Skeletal muscle tissue (tissue), 4 donors: Measurements from ENCODE around the gene CISD3. TPM values are rescaled to one million over a fixed set of nuclear protein-coding genes. Genes with fewer than 3 reads are reported as not detected.

Experiments used
- H3K27ac ChIP-seq: one replicate; pipeline ENCODE4 v1.7.0; 2013; ENCODE audit warnings: mild to moderate bottlenecking, low read depth, low read length, inconsistent platforms
- H3K27me3 ChIP-seq, 3 donors: one replicate each; pipeline ENCODE4 v1.7.0; 2013; ENCODE audit warnings: low read length in 3 of 3; ENCODE audit not compliant: control insufficient read depth in 3 of 3, insufficient read depth in 3 of 3
- H3K36me3 ChIP-seq, 3 donors: one replicate each; pipeline ENCODE4 v1.7.0; 2013; ENCODE audit warnings: low read length in 3 of 3; ENCODE audit not compliant: control insufficient read depth in 3 of 3, insufficient read depth in 3 of 3
- H3K4me1 ChIP-seq, 3 donors: one replicate each; pipeline ENCODE4 v1.7.0; 2013; ENCODE audit warnings: low read length in 3 of 3, mild to moderate bottlenecking in 3 of 3; ENCODE audit not compliant: control insufficient read depth in 3 of 3, insufficient read depth in 3 of 3
- H3K4me3 ChIP-seq, 3 donors: one replicate each; pipeline ENCODE4 v1.7.0; 2013; ENCODE audit warnings: low read length in 3 of 3
- H3K9ac ChIP-seq, 3 donors: one replicate each; pipeline ENCODE4 v1.7.0; 2013; ENCODE audit warnings: low read length in 3 of 3, mild to moderate bottlenecking in 3 of 3, moderate library complexity in 2 of 3, low read depth in 1 of 3
- H3K9me3 ChIP-seq, 3 donors: one replicate each; pipeline ENCODE4 v1.7.0; 2013; ENCODE audit warnings: low read length in 3 of 3; ENCODE audit not compliant: control insufficient read depth in 3 of 3
- total RNA-seq: library from RNA; depleted of rRNA; stranded (reverse); fragments of >200 nt; gene quantifications from one replicate; pipeline ENCODE4 v1.2.3, GENCODE V29; 2014
- donor health status: Osteomylitis.

The CISD3 gene, protein sequence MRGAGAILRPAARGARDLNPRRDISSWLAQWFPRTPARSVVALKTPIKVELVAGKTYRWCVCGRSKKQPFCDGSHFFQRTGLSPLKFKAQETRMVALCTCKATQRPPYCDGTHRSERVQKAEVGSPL
- 3.1 TPM for total RNA-seq

DNA sequence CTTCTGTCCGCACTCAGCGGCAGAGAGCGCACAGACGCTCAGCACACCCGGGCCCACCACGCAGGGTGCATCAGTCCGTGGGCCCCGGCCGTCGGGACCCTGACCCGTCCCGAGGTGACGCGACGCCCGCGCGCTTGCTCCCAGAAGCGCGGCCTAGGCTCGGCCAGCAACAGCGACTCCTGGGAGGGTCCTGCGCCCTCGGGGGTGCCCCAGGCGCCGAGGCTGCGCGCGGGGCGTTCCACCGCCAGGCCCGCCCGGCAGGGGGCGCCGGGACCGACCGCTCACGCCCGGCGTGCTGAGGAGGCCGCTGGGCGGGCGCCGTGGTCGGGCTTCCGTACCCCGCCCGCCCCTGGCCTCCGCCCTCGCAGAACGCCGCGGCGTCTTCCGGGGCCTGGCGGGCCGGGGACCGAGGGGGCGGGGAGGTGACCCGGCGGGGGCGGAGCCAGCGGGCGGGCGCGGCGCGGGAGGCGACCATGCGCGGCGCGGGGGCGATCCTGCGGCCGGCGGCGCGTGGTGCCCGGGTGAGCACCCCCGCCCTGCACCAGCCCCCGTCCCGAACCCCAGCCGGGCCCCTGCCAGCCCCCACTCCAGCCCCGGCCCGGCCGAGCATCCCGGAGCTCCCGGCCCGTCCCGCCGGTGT lies at the start of gene CISD3:
CISD3 (plus strand) TSS at position 456 of the 640 bp plus-strand sequence; CDS start at position 474, 18 bp downstream.
- peaks cover 15 to 40% (median 24%) of the 10 kb centered on the region in 3 donors for H3K4me1 ChIP-seq
- H3K27ac ChIP-seq = peak within 1 kb of the TSS; percentile 68
- H3K4me3 ChIP-seq = peak within 1 kb of the TSS; percentile 84 to 93 (median 89)
- H3K27me3 ChIP-seq = no peaks in the 10 kb centered on the region
- no peaks in the 10 kb centered on the region for H3K9me3 ChIP-seq
- H3K36me3 ChIP-seq = peaks cover 16 to 19% (median 19%) of the 10 kb centered on the region in 3 donors
- H3K9ac ChIP-seq = peak within 1 kb of the TSS; percentile 80 to 89 (median 88)

DNA sequence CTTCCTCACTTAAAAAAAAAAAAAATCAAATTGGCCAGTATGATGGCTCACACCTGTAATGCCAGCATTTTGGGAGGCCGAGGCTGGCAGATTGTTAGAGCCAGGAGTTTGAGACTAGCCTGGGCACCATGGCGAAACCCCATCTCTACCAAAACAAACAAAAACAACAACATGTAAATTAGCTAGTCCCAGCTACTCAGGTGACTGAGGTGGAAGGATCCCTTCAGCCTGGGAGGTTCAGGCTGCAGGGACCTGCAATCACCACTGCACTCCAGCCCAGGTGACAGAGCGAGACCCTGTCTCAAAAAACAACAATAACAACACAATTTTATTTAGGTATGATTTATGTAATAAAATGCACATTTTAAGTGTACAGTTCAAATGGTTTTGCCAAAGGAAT lies 49.0 kb upstream of the CISD3 start:
- Histone ChIP-seq H3K36me3 (no peaks in the 10 kb centered on the region), H3K4me1 (peaks cover 0 to 7% (median 0%) of the 10 kb centered on the region in 3 donors), H3K9ac (no peak overlapping the region), H3K4me3 (no peak overlapping the region), H3K9me3 (no peaks in the 10 kb centered on the region), H3K27me3 (peaks cover 0 to 1% (median 0%) of the 10 kb centered on the region in 3 donors), H3K27ac (no peak overlapping the region)

DNA sequence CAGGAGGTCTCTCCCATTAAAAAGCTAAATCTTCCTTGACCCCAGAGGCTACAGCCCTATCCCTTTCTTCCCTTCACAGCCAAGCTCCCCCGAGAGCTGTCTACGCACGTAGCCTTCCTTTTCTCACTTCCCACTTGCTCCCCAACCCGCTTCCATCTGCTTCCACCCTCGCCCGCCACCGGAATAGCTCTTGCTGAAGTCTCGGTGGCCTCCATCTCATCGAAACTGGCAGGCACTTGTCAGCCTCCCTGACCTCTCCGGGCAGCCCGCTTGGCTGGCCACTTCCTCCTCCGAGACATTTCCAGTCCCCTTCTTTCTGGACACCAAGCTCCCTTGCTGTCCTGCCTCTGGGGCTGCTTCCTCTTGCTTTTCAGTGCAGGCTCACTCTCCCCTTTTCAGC lies 44.6 kb upstream of the CISD3 start:
- no peak overlapping the region for H3K27ac ChIP-seq

DNA sequence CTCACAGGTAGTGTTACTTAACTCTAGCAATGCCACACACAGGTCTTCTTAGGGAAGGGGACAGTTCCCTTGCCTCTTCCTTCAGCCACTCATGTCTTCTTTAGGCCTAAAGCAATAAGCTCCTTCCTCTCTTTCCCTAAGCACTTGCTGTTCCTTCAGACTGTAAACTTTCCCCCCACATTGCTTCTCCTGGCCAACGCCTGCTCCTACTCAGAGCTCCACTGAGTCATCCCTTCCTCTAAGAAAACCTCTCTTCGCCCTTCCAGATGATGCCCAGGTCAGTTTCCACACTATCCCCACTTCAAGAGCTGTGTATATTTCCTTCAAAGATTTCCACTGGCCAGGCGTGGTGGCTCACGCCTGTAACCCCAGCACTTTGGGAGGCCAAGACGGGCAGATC lies 42.9 kb upstream of the CISD3 start:
- H3K27me3 ChIP-seq = no peaks in the 10 kb centered on the region
- H3K4me3 ChIP-seq = no peak overlapping the region
- no peaks in the 10 kb centered on the region for H3K36me3 ChIP-seq
- no peak overlapping the region for H3K9ac ChIP-seq
- H3K9me3 ChIP-seq = no peaks in the 10 kb centered on the region
- H3K27ac ChIP-seq = no peak overlapping the region
- peaks cover 0 to 2% (median 0%) of the 10 kb centered on the region in 3 donors for H3K4me1 ChIP-seq

More for the DNA sequence above, 44.6 kb upstream of the CISD3 start:
- Histone ChIP-seq H3K27me3 (no peaks in the 10 kb centered on the region), H3K4me1 (peaks cover 0 to 2% (median 0%) of the 10 kb centered on the region in 3 donors), H3K4me3 (no peak overlapping the region), H3K9ac (no peak overlapping the region), H3K36me3 (no peaks in the 10 kb centered on the region), H3K9me3 (no peaks in the 10 kb centered on the region)

DNA sequence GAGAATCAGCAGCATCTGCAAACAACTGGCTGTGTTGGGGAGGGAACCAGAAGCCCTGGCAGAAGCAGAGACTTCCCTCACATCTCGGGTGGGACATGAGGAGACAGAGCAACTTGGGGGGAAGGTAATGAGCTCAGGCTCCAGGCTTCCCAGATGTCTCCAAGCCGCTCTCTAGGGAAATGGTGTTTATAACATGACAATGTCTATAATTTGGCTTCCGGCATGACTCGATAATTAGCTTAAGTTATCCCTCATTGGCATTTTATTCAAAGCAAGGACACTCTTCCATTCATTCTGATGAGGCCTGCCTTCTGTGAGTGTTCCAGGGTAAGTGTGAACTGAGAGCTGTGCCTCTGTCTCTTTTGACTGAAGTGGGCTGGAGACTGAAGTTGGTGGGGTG lies 39.8 kb upstream of the CISD3 start:
- H3K9me3 ChIP-seq = no peaks in the 10 kb centered on the region
- H3K4me3 ChIP-seq = no peak overlapping the region
- no peaks in the 10 kb centered on the region for H3K27me3 ChIP-seq
- H3K4me1 ChIP-seq = peaks cover 13 to 16% (median 15%) of the 10 kb centered on the region in 3 donors
- no peak overlapping the region for H3K9ac ChIP-seq
- H3K36me3 ChIP-seq = no peaks in the 10 kb centered on the region
- no peak overlapping the region for H3K27ac ChIP-seq

DNA sequence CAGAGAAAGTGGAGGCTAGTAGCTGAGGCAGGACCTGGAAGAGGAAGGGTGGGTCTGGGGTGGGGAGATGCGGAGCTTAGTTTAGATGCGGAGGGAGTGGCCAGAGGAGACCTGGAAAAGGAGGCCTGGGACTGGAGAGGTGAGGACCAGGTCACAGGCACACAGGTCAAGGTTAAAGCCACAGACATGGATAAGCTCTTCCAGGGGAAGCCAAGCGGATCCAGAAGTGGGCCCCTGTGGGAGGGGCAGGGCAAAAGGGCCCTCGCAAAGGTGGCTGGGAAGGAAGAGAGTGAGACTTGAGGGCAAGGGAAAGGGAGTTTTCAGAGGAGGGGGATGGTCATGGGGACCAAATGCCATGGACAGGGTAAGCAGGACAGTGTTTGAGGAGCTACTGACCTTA lies 39.0 kb upstream of the CISD3 start:
- Histone ChIP-seq H3K27me3 (no peaks in the 10 kb centered on the region), H3K4me3 (no peak overlapping the region), H3K4me1 (peaks cover 13 to 16% (median 15%) of the 10 kb centered on the region in 3 donors), H3K27ac (no peak overlapping the region), H3K9ac (no peak overlapping the region), H3K36me3 (no peaks in the 10 kb centered on the region), H3K9me3 (no peaks in the 10 kb centered on the region)

DNA sequence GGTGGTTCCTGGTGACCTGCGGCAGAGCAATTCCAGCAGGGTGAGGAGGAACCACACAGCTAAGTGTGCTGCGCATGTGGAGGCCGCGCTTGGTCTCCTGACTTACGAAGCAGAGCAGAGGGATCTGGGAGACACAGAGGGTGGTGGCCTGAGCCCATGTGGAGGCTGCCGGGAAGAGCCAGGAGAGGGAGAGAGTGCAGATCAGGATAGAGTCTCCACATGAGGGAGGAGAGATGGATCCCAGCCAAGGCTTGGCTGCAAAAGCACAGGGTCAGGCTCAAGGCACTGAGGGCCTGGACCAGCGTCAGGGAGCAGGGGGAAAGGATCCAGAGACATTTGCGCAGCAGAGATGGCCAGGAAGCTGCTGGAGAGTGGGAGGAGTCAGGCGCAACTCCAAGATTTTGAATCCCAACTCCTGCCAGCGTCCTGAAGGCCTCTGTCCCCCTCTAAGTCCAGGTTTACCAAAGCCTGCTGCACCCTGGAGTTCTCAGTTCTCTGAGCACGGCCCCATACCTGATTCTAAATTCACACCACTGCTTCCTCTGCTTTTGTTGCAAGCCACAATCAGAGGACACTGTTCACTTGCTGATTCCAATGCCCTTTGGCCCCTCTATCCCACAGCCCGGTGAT lies 36.3 kb upstream of the CISD3 start:
- Histone ChIP-seq H3K27ac (peak overlapping the region; percentile 78), H3K4me3 (peak overlapping the region in 1 of 3 donors; percentile 49), H3K9ac (peak overlapping the region; percentile 10 to 78 (median 26))

DNA sequence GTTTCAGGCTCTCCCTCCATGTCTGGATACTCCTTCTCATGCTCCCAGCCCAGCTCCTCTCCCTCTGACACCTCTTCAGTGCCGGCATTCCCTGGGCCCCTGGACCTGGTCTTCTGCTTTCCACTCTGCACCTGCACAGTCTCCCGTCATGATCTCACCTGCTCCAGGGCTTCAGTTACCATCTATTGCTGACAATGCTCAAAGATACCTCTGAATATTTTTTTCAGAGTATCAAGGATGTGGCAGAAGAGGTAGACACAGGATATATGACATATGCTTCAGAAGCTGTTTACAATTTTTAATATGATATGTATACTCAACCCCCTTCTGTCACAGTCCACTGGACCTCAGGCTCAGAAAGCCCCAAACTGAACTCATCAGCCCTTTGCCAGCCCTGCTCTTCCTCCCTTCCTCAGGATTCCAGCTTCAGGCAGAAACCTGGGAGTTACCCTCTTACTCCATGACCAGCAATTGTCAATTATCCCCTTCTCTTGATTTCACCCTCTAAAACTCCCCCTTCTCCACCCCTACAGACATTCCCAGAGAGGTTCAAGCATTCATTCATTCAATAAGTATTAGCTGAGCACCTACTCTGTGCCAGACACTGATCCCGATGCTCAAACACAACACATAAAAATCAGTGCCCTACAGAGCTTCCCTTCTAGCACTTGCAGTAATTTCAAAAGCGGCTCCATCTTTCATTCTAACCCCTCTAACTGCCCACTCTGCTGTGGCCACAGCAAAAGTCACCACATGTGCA lies 32.9 kb upstream of the CISD3 start:
- Histone ChIP-seq H3K4me1 (peaks cover 23 to 32% (median 24%) of the 10 kb centered on the region in 3 donors), H3K9ac (no peak overlapping the region), H3K27ac (no peak overlapping the region), H3K27me3 (no peaks in the 10 kb centered on the region), H3K4me3 (no peak overlapping the region), H3K9me3 (no peaks in the 10 kb centered on the region), H3K36me3 (no peaks in the 10 kb centered on the region)

More for the DNA sequence above, 36.3 kb upstream of the CISD3 start:
- peaks cover 14 to 15% (median 14%) of the 10 kb centered on the region in 3 donors for H3K4me1 ChIP-seq
- no peaks in the 10 kb centered on the region for H3K36me3 ChIP-seq
- H3K9me3 ChIP-seq = no peaks in the 10 kb centered on the region
- no peaks in the 10 kb centered on the region for H3K27me3 ChIP-seq

DNA sequence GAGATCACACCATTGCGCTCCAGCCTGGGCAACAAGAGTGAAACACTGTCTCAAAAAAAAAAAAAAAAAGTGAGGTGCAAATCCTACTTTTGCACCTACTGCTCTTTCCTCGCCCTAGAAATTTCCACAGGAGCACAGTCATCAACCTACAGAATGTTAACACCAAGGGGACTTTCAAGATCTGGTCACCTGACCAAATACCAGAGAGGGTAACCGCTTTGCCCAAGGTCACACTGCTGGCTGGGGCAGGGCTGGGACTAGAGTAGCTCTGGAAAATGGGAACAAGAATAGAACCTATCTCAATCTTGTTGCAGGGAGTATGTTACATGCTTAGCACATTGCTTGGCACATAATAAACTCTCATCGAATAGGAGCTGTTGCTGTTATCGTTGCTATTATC lies 31.4 kb upstream of the CISD3 start:
- no peak overlapping the region for H3K27ac ChIP-seq
- H3K9me3 ChIP-seq = no peaks in the 10 kb centered on the region
- no peak overlapping the region for H3K4me3 ChIP-seq
- no peaks in the 10 kb centered on the region for H3K27me3 ChIP-seq
- H3K4me1 ChIP-seq = peaks cover 24 to 40% (median 29%) of the 10 kb centered on the region in 3 donors
- H3K9ac ChIP-seq = no peak overlapping the region
- H3K36me3 ChIP-seq = no peaks in the 10 kb centered on the region
